ENCODE data around the gene GATD1.
A peak's percentile ranks its signal among the peaks of the same experiment; 100 is the strongest.
"Not testable (repeated sequence)": the region's sequence is repeated elsewhere in the genome, so short reads cannot be mapped to it uniquely, and the experiment has no call there.

Gene GATD1

DNA sequence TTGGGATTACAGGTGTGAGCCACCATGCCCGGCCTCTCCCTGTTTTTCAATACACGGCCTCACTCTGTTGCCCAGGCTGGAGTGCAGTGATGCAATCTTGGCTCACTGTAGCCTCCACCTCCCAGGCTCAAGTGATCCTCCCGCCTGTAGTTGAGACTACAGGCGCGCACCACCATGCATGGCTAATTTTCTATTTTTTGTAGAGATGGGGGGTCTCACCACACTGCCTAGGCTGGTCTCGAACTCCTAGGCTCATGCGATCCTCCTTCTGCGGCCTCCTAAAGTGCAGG, 11.5 kb downstream of the GATD1 start:
- DNase-seq = no peak
- intact Hi-C loops (cut with DNase I) = loop anchor here (10.0 kb wide), 1 partner anchor 101 kb away; no protein-coding TSS in a partner anchor

DNA sequence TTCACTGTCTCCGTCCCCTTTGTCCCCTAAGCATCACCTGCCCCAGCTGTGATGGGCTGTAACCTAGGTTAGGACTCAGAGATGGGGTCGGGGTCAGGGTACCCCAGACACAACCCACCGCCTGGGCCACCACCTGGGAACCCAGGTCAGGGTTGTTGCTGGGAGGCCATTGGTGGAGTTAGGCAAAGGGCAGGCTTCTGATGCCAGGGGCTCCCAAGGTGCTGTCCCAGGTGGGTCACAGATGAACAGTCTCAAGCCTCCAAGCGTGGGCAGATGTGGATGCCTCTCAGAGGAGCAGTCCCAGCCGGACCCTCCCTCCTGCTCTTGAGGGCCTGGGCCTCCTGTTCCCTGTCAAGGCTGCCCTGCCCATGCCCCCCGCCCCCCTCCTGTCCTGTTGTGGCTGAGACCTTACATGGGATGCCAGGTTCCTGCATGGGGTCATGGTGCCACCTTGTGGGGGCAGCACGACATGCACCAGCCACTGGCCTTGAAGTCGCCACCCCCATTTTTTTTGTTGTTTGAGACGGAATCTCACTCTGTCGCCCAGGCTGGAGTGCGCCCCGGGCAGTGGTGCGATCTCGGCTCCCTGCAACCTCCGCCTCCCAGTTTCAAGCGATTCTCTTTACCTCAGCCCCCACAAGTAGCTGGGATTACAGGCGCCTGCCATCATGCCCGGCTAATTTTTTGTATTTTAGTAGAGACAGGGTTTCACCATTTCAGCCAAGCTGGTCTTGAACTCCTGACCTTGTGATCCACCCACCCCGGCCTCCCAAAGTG, 12.1 kb downstream of the GATD1 start:
- intact Hi-C loops (cut with DNase I) = loop anchor here (10.0 kb wide), 1 partner anchor 100 kb away; no protein-coding TSS in a partner anchor

GRCh38 chr11:764322-765024, 12.8 kb downstream of the GATD1 start:
- intact Hi-C loops (cut with DNase I) = loop anchor here (5.0 to 10.0 kb wide), 2 partner anchors 37 to 100 kb away; no protein-coding TSS in a partner anchor
- DNase-seq = peak in 2 of 10 donors; percentile 74 to 83

More for the DNA sequence above, 12.1 kb downstream of the GATD1 start:
- peak in 6 of 10 donors; percentile 56 to 95 (median 70) for DNase-seq

GRCh38 chr11:763549-764321, 13.6 kb downstream of the GATD1 start:
- intact Hi-C loops (cut with DNase I) = loop anchor here (5.0 to 10.0 kb wide), 2 partner anchors 36 to 99 kb away; no protein-coding TSS in a partner anchor
- no peak for DNase-seq

DNA sequence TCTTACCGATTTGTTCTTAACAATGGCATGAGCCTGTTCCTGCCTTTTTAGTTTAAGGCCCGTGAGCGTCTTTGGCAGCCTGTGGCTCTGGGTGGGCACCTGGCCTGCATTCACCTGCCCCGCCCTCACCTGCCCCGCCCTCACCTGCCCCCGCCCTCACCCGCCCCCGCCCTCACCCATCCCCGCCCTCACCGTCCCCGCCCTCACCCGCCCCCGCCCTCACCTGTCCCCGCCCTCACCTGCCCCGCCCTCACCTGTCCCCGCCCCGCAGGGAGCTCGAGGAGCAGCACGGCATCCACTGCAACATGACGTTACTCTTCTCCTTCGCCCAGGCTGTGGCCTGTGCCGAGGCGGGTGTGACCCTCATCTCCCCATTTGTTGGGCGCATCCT, 14.2 kb downstream of the GATD1 start:
- DNase-seq = no peak
- intact Hi-C loops (cut with DNase I) = loop anchor here (5.0 to 10.0 kb wide), 2 partner anchors 36 to 98 kb away; no protein-coding TSS in a partner anchor

DNA sequence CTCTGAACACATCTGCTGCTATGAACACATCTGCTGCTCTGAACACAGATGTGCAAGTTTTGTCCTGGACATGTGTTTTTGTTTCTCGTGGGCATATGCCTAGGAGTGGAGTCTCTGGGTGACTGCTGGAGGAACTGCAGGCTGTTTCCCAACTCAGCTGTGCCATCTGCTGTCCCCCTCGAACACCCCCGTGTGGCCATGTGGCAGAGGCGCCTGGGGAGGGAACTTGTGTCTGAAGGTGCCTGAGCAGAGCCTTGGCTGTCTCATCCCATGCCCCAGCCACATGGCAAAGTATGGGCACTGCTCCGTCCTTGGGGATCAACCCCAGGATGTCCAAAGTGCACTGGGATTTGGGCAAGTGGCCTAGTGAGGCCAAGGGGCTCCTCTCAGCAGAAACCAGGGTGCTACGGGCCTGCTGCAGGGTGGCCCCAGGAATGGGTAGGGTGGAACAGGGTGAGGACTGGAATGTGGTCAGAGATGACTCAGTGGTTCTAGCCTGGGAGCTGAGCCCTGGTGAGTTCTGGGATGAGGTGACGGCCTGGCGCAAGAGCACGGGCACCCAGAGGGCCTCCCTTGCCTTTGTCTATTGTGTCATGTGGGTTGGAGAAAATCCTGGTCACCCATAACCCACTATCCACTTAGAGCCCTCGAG, 14.7 kb downstream of the GATD1 start:
- peak in 9 of 10 donors; percentile 65 to 97 (median 81) for DNase-seq
- intact Hi-C loops (cut with DNase I) = loop anchor here (5.0 to 10.0 kb wide), 2 partner anchors 35 to 98 kb away; no protein-coding TSS in a partner anchor

- intact Hi-C loops (cut with DNase I) = loop anchor here (5.0 to 10.0 kb wide), 2 partner anchors 34 to 97 kb away; no protein-coding TSS in a partner anchor
- no peak for DNase-seq
Observed at GRCh38 chr11:761526-762108, 15.7 kb downstream of the GATD1 start.

DNA sequence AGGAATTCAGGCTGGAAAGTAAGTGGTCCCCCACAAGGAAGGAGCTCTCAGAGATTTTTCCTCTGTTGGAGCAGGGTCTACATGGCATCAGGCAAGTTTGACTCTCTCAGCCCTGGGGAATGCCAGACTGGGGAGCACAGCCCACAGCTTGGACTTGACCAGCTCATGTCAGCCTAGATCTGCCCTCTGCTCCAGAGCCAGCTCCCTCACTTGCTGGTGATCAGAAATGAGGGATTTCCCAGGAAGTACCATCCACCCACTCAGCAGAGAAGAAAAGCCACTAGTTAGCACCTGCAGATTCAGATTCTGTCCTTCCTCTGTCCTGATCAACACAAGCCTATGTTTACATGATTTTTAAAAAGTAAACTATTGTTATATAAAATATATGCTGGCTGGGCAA, 17.1 kb downstream of the GATD1 start:
- intact Hi-C loops (cut with DNase I) = loop anchor here (5.0 to 10.0 kb wide), 2 partner anchors 33 to 95 kb away; no protein-coding TSS in a partner anchor
- DNase-seq = no peak

GRCh38 chr11:749731-750130, 27.6 kb downstream of the GATD1 start:
- DNase-seq = no peak
- intact Hi-C loops (cut with DNase I) = no loop called here

GRCh38 chr11:748007-748359, 29.3 kb downstream of the GATD1 start:
- intact Hi-C loops (cut with DNase I) = no loop called here
- peak in 2 of 10 donors; percentile 40 to 86 for DNase-seq

- intact Hi-C loops (cut with DNase I) = no loop called here
- peak; percentile 88 to 99 (median 94) for DNase-seq
Observed at GRCh38 chr11:747158-748006, 29.9 kb downstream of the GATD1 start, which contains the start of gene TALDO1. TSS of gene TALDO1 (plus strand) at chr11:747464. CDS start at chr11:747482, 18 bp downstream.

GRCh38 chr11:746289-747157, 30.8 kb downstream of the GATD1 start:
- intact Hi-C loops (cut with DNase I) = no loop called here
- peak in 9 of 10 donors; percentile 51 to 94 (median 63) for DNase-seq

- intact Hi-C loops (cut with DNase I) = no loop called here
- no peak for DNase-seq
Observed at GRCh38 chr11:745428-745827, 31.9 kb downstream of the GATD1 start.

GRCh38 chr11:742571-743201, 34.6 kb downstream of the GATD1 start:
- no peak for DNase-seq
- intact Hi-C loops (cut with DNase I) = no loop called here

DNA sequence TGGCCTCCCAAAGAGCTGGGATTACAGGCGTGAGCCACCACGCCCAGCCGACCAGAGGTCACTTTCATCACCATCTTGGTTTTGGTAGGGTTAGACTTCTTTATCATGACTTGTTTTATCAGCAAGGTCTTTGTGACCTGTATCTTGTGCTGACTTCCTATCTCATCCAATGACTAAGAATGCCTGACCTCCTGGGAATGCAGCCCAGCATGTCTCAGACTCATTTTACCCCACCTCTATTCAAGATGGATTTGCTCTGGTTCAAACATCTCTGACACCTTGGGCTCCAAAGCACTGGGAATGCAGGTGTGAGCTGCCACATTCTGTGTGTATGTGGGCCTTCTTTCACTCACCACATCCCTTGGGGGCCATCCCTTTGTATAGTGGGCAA, 35.1 kb downstream of the GATD1 start:
- intact Hi-C loops (cut with DNase I) = no loop called here
- no peak for DNase-seq

GRCh38 chr11:737899-738298, 39.4 kb downstream of the GATD1 start:
- DNase-seq; intact Hi-C loops (cut with DNase I): not testable (repeated sequence)

DNA sequence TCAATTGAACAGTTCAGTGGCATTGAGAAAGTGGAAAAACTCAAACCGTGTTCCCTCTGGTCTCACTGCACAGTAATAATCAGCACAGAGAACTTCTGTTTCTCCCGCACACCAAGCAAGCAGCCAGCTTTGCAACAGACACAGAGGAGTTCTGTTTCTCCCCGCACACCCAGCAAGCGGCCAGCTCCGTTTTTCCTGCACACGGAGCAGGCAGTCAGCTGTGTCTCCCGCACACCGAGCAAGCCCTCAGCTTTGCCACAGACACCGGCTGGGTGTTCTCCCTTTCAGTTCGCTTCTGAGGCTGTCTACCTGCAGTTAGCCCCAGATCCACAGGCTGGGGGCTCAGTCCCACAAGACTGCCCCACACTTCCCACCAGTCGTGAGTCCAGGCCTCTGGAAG, 39.9 kb downstream of the GATD1 start:
- intact Hi-C loops (cut with DNase I) = no loop called here
- peak in 3 of 10 donors; percentile 31 to 69 (median 55) for DNase-seq

Data from posterior cingulate gyrus (tissue), 11 donors.